ENCODE measurements around the gene LRRC8C.
"Not testable (repeated sequence)": the region's sequence is repeated elsewhere in the genome, so short reads cannot be mapped to it uniquely, and the experiment has no call there.

The LRRC8C gene

DNA sequence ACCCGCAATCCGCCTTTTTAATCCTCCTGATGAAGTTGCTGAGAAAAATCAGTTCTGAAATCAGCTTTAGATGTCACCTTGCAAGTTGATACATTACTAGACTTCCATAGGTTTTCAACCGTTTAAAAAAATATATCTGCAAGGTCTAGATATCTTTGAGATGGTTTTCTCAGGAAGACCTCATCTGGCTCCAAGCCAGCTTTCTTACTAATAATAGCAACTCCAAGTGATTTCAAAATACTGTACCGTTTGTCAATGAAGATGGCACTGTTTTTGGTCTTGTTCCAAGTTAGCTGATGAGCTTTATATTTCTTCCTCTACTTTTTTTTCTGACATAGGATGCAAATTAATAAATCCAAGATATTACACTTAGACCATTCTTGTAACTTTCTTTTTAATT lies 40.3 kb downstream of the LRRC8C start:
- no peak for DNase-seq

DNA sequence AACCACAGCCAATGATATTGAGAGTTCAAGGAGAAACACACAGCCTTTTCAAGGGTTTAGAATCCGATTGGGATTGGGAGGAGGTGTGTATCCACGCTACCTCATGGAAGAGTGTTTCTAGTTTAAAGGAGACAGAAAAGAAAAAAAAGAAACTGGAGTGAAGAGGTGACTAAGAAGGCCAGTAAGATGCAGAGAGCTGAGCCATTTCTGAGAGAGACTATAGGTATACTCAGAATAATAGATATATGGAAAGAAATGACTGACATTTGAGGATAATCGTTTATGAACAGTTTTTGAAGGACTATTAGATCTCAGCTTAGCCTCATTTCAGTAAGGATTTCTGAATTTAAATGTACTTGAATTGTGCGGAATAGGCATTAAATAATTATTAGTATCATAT lies 42.8 kb downstream of the LRRC8C start:
- no peak for DNase-seq

DNA sequence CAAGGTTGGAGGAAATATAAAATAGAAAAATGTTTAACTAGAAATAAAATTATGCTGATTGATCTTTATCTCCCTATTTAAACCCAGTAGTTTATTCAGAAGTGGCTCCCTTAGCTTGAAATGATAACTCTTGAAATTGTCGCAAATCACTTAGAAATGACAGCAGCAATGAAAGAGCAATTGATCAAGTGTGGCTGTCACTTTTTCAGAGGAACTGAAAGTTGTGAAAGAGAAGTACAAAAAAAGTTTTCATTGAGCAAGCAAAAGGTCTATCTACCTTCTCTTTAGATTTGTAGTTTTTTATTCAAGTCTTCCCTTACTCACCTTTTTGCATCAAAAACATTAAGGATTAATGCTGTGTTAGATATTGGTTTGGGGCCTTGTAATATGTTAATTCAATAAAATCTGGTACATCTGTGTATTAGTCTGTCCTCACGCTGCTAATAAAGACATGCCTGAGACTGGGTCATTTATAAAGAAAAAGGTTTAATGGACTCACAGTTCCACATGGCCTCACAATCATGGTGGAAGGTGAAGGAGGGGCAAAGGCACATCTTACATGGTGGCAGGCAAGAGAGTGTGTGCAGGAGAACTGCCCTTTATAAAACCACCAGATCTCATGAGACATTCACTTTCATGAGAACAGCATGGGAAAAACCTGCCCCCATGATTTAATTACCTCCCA lies 48.3 kb downstream of the LRRC8C start:
- no peak for DNase-seq

DNA sequence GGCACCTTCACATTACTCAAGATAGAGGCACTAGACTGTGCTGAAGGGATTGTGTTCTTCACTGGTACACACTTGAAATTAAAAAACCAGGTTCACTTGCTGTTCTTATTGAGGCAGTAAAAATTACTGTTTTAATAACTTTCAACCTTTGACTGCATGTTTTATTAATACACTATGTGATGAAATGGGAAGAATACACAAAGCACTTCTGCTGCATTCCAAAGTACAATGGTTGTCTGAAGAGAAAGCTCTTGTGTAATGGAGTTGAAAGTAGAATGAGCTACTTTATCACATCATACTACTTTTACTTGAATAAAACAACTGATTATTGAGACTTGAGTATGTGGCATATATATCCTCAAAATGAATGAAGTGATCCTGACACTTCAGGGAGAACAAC lies 49.7 kb downstream of the LRRC8C start:
- DNase-seq, result no peak

DNA sequence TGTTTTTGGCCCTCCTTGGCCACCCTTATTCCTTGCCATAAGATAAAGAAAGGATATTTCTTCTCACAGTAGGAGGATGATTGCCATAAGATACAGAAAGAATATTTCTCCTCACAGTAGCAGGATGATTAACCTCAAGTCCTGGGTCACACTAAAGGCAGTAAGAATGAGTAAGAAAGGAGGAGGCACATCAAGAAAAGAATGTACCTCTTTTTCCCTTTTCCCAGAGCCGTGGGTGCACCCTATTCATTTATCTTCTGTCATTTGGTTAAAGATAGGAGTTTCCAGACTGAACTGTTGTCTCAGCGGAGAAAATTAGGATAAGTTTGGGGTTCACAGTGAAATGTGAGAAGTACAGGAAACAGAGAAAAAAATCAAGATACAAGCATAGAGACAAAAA lies 52.5 kb downstream of the LRRC8C start:
- DNase-seq, result no peak

DNA sequence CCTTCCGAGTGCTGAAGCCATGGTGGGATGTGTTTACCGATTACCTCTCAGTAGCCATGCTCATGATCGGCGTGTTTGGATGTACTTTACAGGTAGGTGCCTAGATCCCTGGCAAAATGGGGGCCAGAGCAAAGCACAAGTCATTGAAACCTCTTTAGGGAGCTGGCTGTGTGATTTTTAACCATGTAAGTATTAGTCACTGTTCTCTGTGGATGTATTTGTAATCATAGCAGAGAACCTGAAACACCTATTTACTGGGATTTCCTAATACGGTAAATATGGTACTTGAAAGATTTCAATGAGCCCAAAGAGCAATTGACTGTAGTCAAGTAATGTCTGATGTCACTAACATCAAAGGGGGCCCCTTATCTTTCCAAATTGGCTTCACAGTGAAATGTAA lies 53.6 kb downstream of the LRRC8C start:
- DNase-seq, result no peak

DNA sequence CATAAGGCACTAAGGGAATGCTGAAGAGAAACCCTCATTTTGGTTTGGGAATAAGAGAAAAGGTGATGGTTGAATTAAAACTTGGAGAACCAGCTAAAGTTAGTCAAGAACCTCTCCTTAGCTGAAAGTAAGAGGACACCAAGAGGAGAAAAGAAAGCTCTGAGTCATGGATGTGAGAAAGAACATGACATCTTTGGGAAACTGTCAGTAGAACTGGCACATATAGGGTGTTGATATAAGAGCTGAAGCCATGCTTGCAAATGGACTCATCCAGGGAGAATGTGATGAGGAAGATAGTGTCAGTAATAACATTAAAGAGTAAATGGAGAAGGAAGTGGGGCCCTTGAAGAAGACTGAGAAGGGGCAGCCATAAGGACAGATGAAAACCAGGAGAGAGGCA lies 54.3 kb downstream of the LRRC8C start:
- no peak for DNase-seq

DNA sequence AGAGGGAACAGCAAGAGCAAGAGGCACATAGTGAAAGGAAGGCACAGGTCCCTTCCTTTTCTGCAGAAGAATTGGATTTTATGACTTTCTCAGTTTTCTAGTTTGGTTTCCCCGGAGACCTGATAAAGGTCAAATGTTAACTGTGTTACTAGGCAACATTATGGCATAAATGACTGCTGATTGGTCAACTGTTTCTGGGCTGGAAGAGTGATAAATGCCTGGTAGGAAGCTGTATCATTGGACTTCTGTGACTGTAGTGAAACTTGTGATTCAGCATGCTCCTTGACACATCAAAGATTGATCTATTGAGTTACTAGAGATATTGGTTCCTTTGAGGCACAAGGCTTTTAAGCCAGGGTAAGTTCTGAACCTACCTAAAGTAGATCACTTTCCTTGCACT lies 55.7 kb downstream of the LRRC8C start:
- DNase-seq, result no peak

DNA sequence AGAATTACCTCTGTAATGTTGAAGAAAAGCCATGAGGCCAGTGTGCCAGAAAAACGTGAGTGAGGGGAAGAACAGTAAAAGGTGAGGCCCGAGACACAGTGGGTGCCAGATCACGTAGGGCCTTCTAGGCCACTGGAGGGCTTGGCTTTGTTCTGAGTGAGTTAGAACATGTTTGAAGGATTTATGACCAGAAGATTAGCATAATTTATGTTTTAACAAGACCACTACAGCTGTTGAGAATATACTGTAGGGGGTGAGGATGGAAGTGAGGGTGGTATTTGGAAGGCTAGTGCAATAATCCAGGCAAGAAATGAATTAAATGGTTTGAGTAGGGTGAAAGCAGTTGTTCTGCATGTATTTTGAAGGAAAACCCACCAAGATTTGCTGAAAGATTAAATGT lies 56.3 kb downstream of the LRRC8C start:
- DNase-seq, result no peak

DNA sequence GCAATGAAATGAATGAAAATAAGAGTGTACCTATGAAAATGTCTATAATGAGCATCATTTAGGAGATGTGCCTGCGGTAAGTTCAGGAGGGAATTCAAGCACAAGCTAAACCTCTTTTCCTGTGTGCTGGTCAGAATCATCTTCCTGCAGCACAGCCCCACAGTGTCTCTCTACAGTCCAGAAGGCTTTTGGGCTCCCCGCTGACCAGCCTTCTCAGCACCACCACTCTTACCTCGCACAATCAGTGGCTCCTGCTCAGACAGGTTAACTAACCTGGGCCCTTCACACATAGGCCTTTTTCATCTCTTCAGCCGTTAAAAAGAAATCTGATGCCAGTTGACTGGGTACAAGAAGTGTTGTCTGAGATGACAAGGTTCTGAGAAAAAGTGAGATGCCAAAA lies 57.7 kb downstream of the LRRC8C start:
- no peak for DNase-seq

DNA sequence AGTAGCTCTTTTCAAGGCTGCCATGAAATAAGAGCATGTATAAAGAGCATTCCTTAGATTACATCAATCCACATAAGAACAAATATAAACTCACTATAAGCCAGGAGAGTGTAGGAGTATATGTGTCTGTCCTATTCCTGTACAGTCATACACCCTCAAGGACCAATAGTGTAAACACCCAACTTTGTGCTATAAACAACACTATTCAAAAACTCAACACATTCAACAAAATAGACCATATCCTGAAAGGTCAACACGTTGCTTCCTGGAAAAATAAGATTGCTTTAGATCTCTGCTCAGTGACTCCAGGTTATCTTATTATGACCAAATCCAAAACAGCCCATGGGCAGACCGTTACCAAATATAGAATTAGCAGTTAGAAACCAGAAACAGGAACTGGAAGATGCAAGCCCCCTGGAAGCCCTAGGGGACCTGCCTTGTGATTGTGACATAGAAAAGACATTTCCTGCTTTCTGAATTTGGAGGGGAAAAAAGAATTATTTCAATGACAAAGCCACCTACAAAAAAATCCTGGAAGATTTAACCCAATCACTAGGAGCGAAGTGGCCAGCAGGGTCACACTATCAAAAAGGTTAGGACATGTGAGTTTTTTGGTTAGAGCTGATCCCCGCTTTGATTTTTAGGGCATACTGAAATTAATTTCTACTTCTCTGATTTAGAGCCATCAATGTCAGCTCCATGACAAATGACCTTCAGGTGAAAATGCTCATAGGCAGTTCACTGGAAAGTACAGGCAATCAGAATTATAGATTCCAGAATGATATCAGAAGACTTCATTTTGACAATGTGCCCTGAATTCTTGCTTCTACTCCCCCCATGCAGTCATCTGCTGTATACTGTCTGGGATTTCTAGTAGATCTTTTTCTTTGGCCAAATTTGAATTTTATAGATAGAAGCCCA lies 59.9 kb downstream of the LRRC8C start:
- DNase-seq, result peak in 1 of 2 donors; percentile 19

DNA sequence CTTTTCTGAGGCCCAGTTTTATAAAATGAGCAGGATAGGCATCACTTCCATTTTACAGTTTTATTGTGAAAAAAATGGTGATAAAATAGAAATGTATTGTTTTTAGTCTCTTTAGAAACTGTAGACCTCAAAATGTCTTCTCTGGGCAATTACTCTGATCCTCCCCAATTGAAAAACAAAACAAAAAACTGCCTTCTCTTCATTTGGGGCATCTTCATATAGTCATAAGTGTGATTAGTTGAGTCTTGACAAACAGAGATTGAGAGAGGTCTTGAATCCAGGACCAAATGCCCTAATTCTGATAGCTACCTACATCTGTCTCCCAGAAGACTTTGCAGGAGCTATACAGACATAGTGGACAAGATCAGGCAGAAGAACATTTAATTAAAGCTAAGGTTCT lies 62.9 kb downstream of the LRRC8C start:
- DNase-seq, result no peak

DNA sequence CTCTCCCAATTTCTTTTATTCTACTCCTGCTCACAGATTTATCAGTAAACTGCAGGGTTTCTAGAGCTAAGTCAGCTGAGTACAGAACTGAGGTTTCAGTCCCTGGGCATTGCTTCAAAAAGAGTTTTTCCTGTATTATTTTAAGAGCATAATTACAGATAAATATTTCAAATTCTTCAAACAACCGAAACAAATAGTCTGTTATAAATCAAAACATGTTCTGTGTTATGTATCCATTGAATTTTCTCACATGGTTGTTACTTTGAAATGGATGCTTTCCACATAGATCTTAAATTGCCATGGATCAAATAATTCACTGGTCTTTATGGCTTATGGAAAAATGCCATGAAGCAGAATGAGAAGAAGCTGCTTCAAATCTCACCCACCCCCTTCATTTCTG lies 64.5 kb downstream of the LRRC8C start:
- DNase-seq, result no peak

DNA sequence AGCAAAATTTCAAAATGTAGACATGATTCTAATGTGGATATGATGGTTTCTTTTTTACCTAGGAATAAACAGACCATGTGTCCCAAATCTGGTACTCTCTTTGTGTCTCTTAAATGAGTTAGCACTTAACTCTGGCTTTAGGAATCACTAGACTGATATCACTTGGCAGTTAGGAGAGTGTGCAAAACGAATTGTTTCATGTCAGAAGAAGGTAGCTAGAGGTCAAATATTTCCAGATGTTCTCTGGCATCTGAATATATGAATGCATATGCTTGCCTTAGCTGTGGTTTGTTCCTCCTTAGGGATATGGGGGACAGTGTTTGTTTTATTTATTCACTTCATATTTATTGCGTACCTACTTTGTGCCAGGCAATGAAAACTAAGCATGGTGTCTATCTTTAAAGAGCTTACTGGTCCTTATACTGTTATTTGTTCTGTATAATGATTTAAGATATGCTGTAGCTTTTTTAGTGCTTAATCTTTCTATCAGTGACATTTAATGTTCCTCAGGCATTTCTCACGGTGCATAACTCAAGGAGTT lies 65.2 kb downstream of the LRRC8C start:
- DNase-seq, result no peak

DNA sequence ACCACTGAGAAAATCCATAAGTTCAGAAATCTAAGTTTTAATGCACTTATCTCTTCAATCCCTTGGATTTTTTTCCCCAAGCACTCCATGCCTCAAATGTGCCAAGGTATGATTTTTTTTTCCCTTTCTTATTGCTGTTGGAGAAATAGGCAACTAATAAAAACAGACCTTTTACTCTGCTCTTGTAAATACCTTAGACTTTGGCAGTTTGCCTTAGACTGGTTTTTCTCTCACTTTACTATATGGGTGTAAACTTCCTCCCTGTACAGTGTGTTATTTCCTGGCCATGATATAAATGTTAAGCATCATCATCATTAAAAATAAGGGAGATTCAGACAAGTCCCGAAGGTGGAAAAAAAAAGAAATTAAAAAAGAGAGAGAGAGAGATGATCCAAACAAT lies 65.7 kb downstream of the LRRC8C start:
- DNase-seq, result peak in 1 of 2 donors; percentile 42

DNA sequence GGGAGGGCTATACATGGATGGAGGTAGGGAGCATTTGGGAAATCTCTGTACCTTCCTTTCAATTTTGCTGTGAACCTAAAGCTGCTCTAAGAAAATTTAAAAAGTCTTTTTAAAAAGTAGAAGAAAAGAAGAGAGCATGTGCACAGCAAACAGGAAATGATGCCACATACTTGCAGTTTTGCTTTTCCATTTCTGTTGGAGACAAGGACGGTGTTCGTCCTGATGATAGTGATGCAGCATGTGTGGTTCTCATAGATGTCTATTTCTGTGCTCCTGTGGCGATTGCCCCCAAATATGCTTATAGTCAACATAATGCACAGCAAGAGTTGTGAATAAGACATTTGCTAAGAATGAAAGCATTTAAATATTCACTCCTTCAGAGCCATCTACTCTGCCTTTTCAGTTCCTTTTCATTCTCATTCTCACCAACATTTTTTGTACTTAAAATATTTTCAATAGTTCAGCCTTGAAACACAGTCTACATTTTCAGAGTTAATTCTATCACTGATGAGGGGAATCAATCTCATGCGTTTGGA lies 66.6 kb downstream of the LRRC8C start:
- DNase-seq, result peak in 1 of 2 donors; percentile 22

DNA sequence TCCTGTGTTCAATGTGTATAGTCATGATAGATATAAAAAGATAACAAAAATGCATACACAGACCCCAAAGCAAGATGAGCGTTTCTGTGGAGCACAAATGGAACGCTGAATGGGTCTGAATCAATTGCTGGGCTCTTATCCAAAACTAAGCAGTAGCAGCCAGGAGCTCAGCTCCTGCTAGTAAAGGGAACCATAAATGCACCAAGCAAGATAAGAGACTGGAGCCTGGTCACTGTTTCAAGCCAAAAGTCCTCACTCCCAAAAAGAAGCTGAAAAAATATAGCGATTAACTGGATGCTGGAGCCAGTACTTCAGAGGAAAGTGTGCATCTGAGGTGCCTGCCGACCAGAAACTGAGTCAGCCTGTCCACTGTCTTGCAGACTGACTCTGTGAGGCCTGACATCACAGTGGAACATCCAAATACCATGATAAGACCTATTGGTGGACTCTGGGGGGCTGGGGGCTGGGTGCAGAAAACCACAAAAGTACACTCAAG lies 68.9 kb downstream of the LRRC8C start:
- no peak for DNase-seq

DNA sequence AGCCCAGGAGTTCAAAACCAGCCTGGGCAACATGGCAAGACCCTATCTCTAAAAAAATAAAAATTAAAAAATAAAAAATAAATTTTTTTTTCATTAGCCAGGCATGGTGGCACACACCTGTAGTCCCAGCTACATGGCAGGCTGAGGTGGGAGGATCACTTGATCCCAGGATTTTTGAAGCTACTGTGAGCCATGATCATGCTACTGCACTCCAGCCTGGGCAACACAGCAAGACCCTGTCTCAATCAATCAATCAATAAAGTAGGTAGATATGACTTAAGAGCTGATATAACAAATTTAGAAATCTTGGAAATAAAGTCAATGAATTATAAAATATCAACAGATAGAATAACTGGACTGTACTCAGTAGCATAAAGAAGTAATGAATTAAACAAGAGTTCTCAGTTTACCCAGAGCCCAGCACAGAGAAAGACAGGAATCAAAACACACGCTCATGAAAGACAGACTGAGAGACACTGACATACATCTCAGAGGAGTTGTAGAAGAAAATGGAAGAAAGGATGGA lies 69.7 kb downstream of the LRRC8C start:
- no peak for DNase-seq

DNA sequence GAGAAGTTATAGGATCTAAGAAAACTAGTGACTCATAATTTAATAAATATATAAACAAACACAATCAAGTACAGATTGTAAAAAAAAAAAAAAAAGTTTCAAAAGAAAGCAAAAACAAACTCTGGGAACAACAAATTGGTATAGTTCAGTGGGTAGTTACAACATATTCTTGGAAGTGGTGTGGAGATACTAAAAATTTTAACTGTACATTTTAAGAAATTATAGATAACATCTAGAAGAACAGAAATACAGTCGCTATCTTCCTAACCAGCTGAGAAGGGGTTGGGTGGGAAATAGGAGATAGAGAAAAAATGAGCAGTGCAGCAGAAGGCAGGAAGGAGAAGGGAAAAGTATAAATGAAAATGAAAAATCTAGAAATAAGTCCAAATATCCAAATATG lies 70.5 kb downstream of the LRRC8C start:
- DNase-seq, result no peak

DNA sequence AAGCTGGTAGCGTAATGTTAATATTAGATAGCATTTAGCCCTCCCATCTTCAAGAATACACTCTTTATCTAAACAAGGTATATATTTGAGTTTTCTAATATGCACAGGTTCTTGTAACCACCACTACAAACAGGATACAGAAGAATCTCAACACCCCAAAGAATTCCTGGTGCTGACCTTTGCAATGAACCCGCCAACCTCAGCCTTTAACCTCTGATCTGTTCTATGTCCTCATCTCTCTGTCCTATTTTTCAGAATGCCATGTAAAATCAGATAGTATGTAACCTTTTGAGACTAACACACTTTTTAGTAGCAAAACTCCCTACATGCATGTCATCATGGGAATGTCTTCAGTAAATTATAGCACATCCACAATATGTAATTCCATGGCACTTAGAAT lies 71.1 kb downstream of the LRRC8C start:
- no peak for DNase-seq

DNA sequence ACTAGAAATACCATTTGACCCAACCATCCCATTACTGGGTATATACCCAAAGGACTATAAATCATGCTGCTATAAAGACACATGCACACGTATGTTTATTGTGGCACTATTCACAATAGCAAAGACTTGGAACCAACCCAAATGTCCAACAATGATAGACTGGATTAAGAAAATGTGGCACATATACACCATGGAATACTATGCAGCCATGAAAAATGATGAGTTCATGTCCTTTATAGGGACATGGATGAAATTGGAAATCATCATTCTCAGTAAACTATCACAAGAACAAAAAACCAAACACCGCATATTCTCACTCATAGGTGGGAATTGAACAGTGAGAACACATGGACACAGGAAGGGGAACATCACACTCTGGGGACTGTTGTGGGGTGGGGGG lies 72.0 kb downstream of the LRRC8C start:
- not testable (repeated sequence) for DNase-seq

DNA sequence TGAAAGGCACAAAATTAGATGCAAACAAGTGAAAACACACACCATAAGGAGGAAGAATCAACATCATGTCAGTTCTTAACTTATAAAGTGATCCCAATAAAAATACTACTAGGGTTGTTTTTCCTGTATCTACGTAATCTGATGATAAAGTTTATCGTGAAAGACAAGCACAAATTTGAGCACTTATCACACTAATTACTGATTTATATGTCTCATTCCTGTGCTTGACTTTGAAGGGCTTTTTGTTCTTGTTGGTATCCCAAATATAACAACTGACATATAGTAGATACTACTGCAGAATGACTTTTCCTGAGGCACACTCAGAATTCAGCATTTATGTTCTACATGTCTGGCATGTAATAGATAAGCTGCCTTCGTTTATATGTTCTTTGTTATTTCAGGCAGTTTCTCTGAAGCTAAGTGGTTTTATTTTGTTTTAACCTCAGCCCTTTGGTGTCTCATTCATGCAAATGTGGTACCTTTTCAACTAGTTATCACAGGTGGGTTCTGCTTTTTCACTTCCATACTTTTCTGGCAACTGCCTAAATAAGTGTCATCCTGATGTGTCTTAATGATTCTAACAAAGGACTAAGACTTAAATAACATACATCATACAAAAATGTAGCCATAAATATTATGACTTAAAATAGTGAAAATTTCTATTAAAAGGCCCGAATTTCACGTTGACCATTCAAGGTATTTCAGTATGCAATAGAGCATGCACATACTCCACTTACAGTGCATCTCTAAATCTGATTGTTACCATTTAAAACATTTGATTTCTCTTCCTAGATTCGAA lies 73.2 kb downstream of the LRRC8C start:
- no peak for DNase-seq

DNA sequence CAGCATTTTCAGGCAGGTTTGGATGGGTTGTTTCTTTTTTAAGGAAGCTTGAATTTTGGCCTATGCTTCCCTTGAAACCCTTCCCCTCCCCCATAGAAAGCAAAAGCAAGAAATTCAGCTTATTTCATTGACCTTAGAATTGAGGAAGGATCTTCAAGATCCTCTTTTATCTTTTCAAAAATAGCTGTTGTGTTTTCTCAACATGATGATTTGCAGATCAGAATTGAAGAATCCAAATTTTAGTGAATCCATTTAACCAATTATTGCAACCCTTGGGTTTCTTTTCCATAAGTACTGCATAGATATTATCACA lies 73.7 kb downstream of the LRRC8C start:
- no peak for DNase-seq

Data from CD4-positive, alpha-beta T cell treated with Interleukin-1 beta for 1 hour (primary cell).